Effector memory CD8-positive, alpha-beta T cell (primary cell): ENCODE data around the gene TNIP1.

Experiments
- ATAC-seq: fragments of 150-1000 bp; cut with Tn5 transposase; replicated peaks from 2 replicates; pipeline ENCODE4 v1.10.0; 2021; ENCODE audit warnings: mild to moderate bottlenecking, moderate library complexity
- DNase-seq, 3 experiments: peaks; one replicate each; pipeline ENCODE4 v3.0.0; 2021
- H3K27ac Mint-ChIP-seq, 2 donors: one replicate each; pipeline ENCODE4 v1.8.0; 2022; ENCODE audit warnings: mild to moderate bottlenecking in 2 of 2, mixed read lengths in 2 of 2, moderate library complexity in 2 of 2
- H3K27me3 Mint-ChIP-seq, 2 donors: one replicate each; pipeline ENCODE4 v1.8.0; 2022; ENCODE audit warnings: mixed read lengths in 2 of 2
- H3K36me3 Mint-ChIP-seq: one replicate; pipeline ENCODE4 v1.8.0; 2022; ENCODE audit warnings: mild to moderate bottlenecking, moderate library complexity, mixed read lengths; ENCODE audit not compliant: insufficient read depth
- H3K4me1 Mint-ChIP-seq, 2 donors: one replicate each; pipeline ENCODE4 v1.8.0; 2022; ENCODE audit warnings: low read depth in 2 of 2, mixed read lengths in 2 of 2
- H3K4me3 Mint-ChIP-seq, 2 donors: one replicate each; pipeline ENCODE4 v1.8.0; 2022; ENCODE audit warnings: mild to moderate bottlenecking in 2 of 2, mixed read lengths in 2 of 2, moderate library complexity in 2 of 2
- H3K9me3 Mint-ChIP-seq, 2 donors: one replicate each; pipeline ENCODE4 v1.8.0; 2022; ENCODE audit warnings: mixed read lengths in 2 of 2

TNIP1 gene

DNA sequence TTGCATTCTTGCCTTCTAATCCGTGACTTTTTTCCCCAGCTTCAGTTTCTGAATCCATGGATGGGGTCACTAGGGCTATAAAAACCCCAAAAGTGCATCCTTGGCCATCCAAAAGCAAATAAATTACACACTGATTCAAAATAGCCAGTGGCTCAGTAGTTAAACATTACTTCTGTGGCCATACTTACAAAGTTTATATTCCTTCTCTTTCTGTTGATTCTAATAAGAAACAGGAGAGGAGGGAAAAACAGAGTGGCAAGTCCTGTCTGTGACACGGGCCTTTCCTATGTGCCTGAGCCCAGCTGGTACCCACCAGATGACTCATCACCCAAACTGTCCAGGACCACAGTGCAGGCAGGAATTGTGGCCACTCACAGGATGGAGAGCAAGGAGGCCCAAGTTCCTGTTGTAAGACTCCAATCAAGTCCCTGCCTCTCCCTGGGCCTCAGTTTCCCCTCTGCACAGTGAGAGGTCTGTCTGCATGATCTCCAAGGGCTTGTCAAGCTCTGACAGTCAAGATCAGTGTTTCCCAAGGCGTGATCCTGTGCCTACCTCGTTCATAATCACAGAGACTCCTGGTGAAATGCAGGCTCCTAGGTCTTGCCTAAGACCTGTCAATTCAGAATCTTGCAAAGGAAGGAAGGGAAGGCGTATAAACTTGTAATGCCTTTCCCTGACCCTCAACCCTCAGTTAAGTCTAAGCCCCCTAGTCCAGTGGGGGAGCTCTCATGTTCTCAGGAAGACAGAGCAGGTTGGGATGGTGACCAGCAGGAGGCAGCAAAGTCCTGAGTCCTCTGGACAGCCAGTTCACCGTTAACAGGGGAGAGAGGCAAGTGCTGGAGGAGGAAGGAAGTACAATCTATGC lies 29.5 kb downstream of the TNIP1 start:
- no peaks in the 10 kb centered on the region for H3K9me3 Mint-ChIP-seq
- ATAC-seq (peak; percentile 82), DNase-seq (peak; percentile 67 to 71 (median 70))
- no peaks in the 10 kb centered on the region for H3K27me3 Mint-ChIP-seq
- peaks cover 89% of the 10 kb centered on the region for H3K36me3 Mint-ChIP-seq
- H3K4me1 Mint-ChIP-seq: peaks cover 14 to 24% of the 10 kb centered on the region in 2 donors
- H3K27ac Mint-ChIP-seq: peak overlapping the region in 1 of 2 donors; percentile 85
- H3K4me3 Mint-ChIP-seq: no peak overlapping the region

DNA sequence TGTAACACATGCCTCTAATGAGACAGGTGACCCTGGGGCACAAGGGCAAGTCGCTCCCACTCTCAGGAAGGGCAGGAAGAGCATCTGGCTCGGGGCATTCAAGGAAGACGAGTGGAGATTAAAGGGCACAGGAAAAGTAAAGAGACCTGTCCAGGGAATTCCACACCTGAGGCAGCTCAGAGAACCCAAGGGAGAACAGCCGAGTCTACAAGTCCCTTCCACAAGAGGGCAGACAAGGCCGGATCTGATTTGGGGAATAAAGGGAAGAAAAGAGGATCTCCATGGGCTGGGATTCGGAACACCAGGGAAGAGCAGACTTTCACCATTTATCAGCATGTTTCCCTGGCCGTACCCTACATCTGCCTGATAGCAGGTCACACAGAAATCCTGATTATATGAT lies 32.3 kb downstream of the TNIP1 start:
- no peaks in the 10 kb centered on the region for H3K27me3 Mint-ChIP-seq
- H3K4me3 Mint-ChIP-seq: no peak overlapping the region
- peaks cover 91% of the 10 kb centered on the region for H3K36me3 Mint-ChIP-seq
- no peak overlapping the region for H3K27ac Mint-ChIP-seq
- ATAC-seq (no peak), DNase-seq (no peak)
- peaks cover 8 to 20% of the 10 kb centered on the region in 2 donors for H3K4me1 Mint-ChIP-seq
- H3K9me3 Mint-ChIP-seq: no peaks in the 10 kb centered on the region

DNA sequence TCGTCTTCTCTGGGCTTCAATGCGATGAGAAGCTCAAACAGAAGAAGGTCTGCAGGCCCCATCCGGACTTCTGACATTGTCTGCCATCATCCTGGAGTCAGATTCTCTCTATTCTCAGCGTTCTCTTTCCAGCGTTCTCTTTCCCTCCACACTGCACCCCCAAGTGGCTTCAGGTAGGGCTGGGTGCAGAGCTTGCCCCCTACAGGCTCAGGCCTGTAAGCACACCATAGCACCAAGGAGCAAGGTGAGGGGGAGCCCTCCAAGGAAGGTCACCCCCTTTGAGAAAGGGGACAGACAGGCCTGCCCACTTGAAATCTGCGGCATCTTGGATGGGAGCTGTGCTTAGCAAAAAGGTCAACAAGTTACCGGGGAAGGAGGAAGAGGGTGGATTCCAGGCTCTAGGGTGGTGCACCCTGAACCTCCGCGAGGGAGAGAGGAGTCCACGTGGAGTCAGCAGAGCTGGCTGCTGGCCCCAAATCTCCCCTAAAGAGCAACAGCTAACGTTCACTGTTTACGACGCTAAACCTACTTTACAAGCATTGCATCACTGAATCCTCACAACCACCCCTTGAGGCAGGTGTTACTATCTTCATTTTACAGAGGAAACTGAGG lies 32.9 kb downstream of the TNIP1 start:
- Mint-ChIP-seq H3K27me3 (no peaks in the 10 kb centered on the region), H3K27ac (peak overlapping the region; percentile 74 to 77), H3K4me3 (no peak overlapping the region), H3K9me3 (no peaks in the 10 kb centered on the region), H3K36me3 (peaks cover 91% of the 10 kb centered on the region), H3K4me1 (peaks cover 8 to 20% of the 10 kb centered on the region in 2 donors)
- DNase-seq: peak in 2 of 3 experiments; percentile 10 to 15
- ATAC-seq: peak; percentile 70

DNA sequence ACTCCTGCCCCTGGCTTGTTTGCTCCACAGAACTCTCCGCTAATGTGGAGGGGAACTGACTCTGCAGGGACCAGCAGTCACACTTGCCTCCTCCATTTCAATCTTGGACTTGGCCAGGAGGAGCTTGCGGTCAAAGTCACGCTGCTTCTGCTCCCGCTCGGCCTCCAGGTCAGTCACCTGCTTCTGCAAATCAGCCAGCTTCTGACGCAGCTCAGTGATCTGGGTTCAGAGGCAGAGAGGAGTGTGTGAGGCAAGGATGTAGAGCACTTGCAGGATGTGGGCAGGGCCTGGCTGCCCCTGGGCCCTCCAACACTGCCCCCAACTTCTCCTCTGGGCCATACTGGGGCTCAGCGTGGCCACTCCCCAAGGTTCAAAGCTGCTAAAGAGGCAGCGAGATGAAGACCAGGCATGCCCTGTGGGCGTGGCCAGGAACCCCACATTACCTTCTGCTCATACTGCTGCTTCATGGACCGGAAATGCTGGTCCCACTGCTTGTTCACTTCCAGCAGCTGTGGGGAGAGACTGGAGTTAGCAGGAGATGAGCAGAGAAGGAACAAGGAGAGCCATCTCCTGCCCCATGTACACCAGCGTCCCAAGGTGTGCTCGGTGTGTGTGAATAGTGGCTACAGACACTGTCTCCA lies 38.3 kb downstream of the TNIP1 start:
- H3K27me3 Mint-ChIP-seq: no peaks in the 10 kb centered on the region
- peaks cover 3 to 5% of the 10 kb centered on the region in 2 donors for H3K4me1 Mint-ChIP-seq
- ATAC-seq (no peak), DNase-seq (no peak)
- H3K4me3 Mint-ChIP-seq: no peak overlapping the region
- peaks cover 97% of the 10 kb centered on the region for H3K36me3 Mint-ChIP-seq
- peak overlapping the region in 1 of 2 donors; percentile 44 for H3K27ac Mint-ChIP-seq
- H3K9me3 Mint-ChIP-seq: no peaks in the 10 kb centered on the region

DNA sequence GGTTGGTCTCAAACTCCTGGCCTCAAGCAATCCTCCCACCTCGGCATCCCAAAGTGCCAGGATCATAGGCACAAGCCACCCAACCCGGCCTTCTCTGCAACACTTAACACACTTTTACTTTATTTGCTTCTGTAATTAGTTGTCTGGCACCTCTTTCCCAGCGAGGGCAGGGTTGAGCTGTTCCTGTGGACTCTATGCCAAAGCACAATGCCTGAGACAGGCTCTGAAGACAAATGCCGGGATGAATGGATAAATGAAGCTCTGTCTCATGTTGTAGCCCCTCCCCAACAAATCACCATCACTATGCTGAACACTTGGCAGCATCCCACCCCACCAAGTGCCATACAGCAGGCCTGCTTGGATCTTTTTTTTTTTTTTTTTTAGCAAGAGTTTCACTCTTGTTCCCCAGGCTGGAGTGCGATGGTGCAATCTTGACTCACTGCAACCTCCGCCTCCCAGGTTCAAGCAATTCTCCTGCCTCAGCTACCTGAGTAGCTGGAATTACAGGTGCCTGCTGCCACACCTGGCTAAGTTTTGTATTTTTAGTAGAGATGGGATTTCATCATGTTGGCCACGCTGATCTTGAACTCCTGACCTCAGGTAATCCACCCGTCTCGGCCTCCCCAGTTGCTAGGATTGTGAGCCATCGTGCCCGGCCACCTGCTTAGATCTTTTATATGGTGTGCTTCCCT lies 39.1 kb downstream of the TNIP1 start:
- Mint-ChIP-seq H3K27me3 (no peaks in the 10 kb centered on the region), H3K27ac (peak overlapping the region in 1 of 2 donors; percentile 51), H3K9me3 (no peaks in the 10 kb centered on the region), H3K36me3 (peaks cover 97% of the 10 kb centered on the region), H3K4me1 (peaks cover 0 to 2% of the 10 kb centered on the region in 2 donors), H3K4me3 (no peak overlapping the region)
- no peak for DNase-seq
- ATAC-seq: no peak

DNA sequence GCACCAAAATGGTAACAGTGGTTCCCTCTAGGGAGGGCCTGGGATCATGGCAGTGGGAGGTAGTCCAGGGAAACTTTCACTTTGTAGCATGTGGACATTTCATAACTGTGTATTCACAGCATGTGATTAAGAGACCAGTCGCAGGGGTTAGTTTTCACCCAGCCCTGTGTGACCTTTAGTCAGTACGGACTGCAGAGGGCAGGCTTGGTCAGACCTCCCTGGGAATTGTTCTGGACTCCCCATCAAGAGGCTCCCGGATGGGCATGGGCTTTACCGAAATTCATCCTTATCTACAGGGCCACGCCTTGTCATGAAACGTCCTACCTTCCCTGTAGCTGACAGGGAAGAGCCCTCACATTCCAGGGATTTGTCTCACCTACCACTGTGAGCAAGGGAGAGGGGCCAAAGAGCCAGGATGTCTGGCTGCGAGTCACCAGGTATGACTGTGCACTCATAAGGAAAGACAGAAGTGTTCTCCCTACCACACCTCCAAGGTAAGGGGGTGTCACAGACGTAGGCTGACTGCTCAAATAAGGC lies 40.6 kb downstream of the TNIP1 start:
- Mint-ChIP-seq H3K4me3 (no peak overlapping the region), H3K27ac (peak overlapping the region in 1 of 2 donors; percentile 49), H3K4me1 (peaks cover 0 to 2% of the 10 kb centered on the region in 2 donors), H3K9me3 (no peaks in the 10 kb centered on the region), H3K27me3 (no peaks in the 10 kb centered on the region), H3K36me3 (peaks cover 93% of the 10 kb centered on the region)
- DNase-seq (no peak), ATAC-seq (no peak)

DNA sequence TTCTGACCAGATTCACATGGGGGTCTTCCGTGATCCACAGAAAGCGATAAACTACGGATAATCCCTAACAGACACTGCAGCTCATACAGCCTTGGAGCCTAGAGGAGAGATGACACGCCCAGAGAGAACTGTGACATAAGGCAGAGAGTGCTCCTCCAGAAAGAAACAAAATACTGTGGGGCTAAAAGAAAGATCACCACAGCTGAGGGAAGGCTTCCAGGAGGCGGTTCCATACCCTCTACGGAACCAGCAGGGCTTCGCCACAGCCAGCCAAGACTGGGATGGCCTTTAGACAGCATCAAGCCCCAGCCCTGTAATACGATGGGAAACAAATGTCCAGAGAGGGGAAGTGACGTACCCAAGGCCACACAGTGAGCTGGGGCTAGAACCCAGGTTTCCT lies 41.2 kb downstream of the TNIP1 start:
- peaks cover 94% of the 10 kb centered on the region for H3K36me3 Mint-ChIP-seq

DNA sequence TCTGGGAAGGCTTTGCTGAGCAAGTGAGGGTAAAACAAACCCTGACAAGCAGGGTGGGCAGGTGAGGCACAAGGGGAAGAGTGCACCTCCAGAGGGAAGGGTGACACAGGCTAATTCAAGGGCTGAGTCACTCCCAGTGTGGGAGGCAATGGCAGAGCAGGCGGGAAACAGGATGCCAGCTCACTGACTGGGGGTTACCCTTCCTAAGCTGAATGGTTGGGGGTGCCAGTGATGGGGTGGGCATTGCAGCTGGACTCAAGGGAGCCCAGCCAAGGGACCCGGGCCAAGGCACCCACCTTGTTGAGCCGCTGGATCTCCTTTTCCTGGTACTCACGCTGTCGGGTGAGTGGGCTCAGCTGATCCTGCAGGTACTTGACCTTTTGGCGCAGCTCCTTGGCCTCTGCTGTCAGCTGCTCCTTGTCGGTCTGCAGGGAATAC lies 42.0 kb downstream of the TNIP1 start:
- Mint-ChIP-seq H3K4me1 (peaks cover 0 to 3% of the 10 kb centered on the region in 2 donors), H3K27me3 (no peaks in the 10 kb centered on the region), H3K27ac (no peak overlapping the region), H3K4me3 (no peak overlapping the region), H3K9me3 (no peaks in the 10 kb centered on the region), H3K36me3 (peaks cover 94% of the 10 kb centered on the region)
- DNase-seq: no peak
- ATAC-seq: no peak

More for the DNA sequence above, 41.2 kb downstream of the TNIP1 start:
- Mint-ChIP-seq H3K9me3 (no peaks in the 10 kb centered on the region), H3K4me3 (no peak overlapping the region), H3K27me3 (no peaks in the 10 kb centered on the region), H3K4me1 (peaks cover 0 to 2% of the 10 kb centered on the region in 2 donors), H3K27ac (no peak overlapping the region)
- ATAC-seq (no peak), DNase-seq (no peak)

DNA sequence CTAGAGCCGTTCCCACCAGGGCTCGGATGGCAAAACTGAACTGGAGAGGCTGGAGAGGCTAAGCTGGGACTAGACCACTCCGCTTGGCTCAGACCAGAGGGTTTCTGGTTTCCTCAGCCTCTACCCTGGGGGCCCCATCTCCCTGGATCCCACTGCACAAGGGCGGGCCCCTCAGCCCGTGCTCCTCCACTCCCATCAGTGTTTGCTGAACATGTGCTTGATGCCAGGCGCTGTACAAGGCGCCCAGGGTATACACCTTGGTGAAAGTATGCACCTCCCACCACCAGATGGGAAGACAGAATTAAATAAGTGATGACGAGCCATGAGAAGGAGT lies 42.5 kb downstream of the TNIP1 start:
- Mint-ChIP-seq H3K27me3 (no peaks in the 10 kb centered on the region), H3K4me3 (no peak overlapping the region), H3K27ac (no peak overlapping the region), H3K9me3 (no peaks in the 10 kb centered on the region), H3K36me3 (peaks cover 94% of the 10 kb centered on the region), H3K4me1 (peaks cover 0 to 4% of the 10 kb centered on the region in 2 donors)
- DNase-seq (no peak), ATAC-seq (no peak)

DNA sequence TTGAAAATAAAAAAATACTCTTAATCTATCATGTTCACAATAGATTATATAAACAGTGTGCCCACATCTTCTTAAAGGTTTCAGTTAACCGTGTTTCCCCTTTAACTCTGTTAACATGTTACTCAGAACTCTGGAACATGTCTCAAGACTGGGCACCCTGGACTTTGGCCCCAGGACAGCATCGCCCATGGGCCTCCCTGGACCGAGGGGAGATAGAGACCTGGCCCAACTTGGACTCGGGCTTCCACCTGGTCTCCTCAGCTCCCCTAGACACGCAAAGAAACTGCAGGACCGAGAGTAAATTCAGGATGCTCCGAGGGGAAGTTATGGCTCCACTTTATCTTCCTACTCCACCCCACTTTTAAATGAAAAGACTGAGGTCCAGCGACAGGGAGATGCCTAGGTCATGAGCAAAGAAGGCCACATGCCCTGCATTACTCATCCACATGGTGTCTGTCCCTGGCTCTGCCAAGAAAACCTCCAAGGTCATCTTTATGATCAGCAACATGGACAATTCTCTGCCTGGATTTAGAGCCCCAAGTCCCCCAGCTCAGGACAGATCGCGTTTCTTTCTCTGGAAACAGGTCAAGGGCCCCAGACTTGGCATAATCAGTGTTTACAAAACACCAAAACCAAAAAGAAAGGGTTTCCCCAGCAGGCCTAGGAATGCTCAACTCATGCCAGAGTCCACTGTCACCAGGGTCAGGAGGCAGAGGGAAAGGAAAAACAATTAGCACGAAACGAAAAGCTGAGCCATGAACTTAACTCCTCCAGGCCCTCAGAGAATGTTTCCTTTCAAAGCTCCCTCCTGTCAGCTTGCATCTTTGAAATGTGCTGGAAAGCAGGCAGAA lies 43.0 kb downstream of the TNIP1 start:
- ATAC-seq: no peak
- Mint-ChIP-seq H3K4me1 (peaks cover under 1 to 4% of the 10 kb centered on the region in 2 donors), H3K27me3 (no peaks in the 10 kb centered on the region), H3K9me3 (no peaks in the 10 kb centered on the region), H3K36me3 (peaks cover 94% of the 10 kb centered on the region), H3K4me3 (no peak overlapping the region), H3K27ac (peak overlapping the region in 1 of 2 donors; percentile 72)
- no peak for DNase-seq

DNA sequence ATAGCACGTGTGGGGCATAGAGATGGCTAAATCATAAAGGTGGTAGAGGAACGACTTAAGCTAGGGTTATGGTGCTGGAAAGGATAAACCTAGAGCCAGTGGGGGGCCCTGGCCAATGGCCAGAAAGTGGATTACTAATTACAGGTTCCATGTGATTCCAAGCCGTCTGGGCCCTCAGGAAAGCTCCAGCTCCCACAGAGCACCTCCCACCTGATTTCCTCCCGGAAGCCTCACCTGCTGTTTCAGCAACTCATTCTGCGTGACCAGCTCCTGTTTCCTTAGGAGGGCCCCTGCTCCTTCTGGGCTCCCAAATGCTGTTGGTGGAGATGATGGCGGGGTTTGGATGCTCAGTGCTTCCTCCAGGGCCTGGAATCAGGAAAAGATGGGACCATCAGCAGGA lies 44.3 kb downstream of the TNIP1 start:
- no peak for DNase-seq
- Mint-ChIP-seq H3K27me3 (no peaks in the 10 kb centered on the region), H3K4me1 (peaks cover 1 to 5% of the 10 kb centered on the region in 2 donors), H3K9me3 (no peaks in the 10 kb centered on the region), H3K27ac (no peak overlapping the region), H3K4me3 (no peak overlapping the region), H3K36me3 (peaks cover 94% of the 10 kb centered on the region)
- no peak for ATAC-seq
